GM23338 (cell line): ENCODE measurements around the gene EXOSC5. TPM values are rescaled to one million over a fixed set of nuclear protein-coding genes. Genes with fewer than 3 reads are reported as not detected.

Experiments
- ATAC-seq: fragments of 200-7000 bp; cut with Tn5 transposase; 3 replicates; pipeline ENCODE4 v1.9.1; 2020
- DNase-seq: peaks from one replicate; pipeline ENCODE4 v3.0.0-alpha.2; 2015; ENCODE audit warnings: low spot score
- H2AFZ ChIP-seq: fragments of 200-600 bp; sonication (generic); 2 replicates; pipeline ENCODE4 v1.8.0; 2016; ENCODE audit warnings: antibody characterized with exemption, mild to moderate bottlenecking, moderate library complexity
- H3F3A ChIP-seq: fragments of 200-600 bp; sonication (generic); replicated peaks from 2 replicates; pipeline ENCODE4 v1.8.0; 2017; ENCODE audit warnings: antibody characterized with exemption, mixed run types, low read depth
- H3K27ac ChIP-seq: fragments of 200-600 bp; sonication (generic); 2 replicates; pipeline ENCODE4 v1.6.1; 2016; ENCODE audit warnings: low read depth
- H3K27me3 ChIP-seq: fragments of 200-600 bp; sonication (generic); 2 replicates; pipeline ENCODE4 v1.8.0; 2016; ENCODE audit warnings: mild to moderate bottlenecking, mixed run types, moderate library complexity; ENCODE audit not compliant: insufficient read depth
- H3K36me3 ChIP-seq: fragments of 200-600 bp; sonication (generic); 2 replicates; pipeline ENCODE4 v1.8.0; 2016; ENCODE audit warnings: mild to moderate bottlenecking; ENCODE audit not compliant: insufficient read depth
- H3K4me1 ChIP-seq: fragments of 200-600 bp; sonication (generic); 2 replicates; pipeline ENCODE4 v1.8.0; 2016; ENCODE audit warnings: mild to moderate bottlenecking, moderate library complexity; ENCODE audit not compliant: insufficient read depth
- H3K4me2 ChIP-seq: fragments of 200-600 bp; sonication (generic); 2 replicates; pipeline ENCODE4 v1.7.1; 2017; ENCODE audit warnings: mixed run types
- H3K4me3 ChIP-seq: fragments of 200-600 bp; sonication (generic); 2 replicates; pipeline ENCODE4 v1.6.1; 2016; ENCODE audit warnings: mixed run types
- H3K79me2 ChIP-seq: fragments of 200-600 bp; sonication (generic); replicated peaks from 2 replicates; pipeline ENCODE4 v1.8.0; 2017; ENCODE audit warnings: mild to moderate bottlenecking; ENCODE audit not compliant: insufficient read depth
- H3K9me2 ChIP-seq: fragments of 200-600 bp; sonication (generic); 2 replicates; pipeline ENCODE4 v1.8.0; 2017; ENCODE audit not compliant: insufficient read depth
- H4K20me1 ChIP-seq: fragments of 200-600 bp; sonication (generic); replicated peaks from 2 replicates; pipeline ENCODE4 v1.8.0; 2017; ENCODE audit warnings: mild to moderate bottlenecking; ENCODE audit not compliant: insufficient read depth
- H3K27ac Mint-ChIP-seq: 2 replicates; pipeline ENCODE4 v1.8.0; 2020; ENCODE audit warnings: inconsistent platforms, mild to moderate bottlenecking, moderate library complexity, mixed read lengths
- H3K27me3 Mint-ChIP-seq: 3 replicates; pipeline ENCODE4 v1.8.0; 2022; ENCODE audit warnings: low read depth, mild to moderate bottlenecking, moderate library complexity, mixed read lengths, inconsistent platforms; ENCODE audit not compliant: insufficient read depth, poor library complexity
- H3K36me3 Mint-ChIP-seq: 3 replicates; pipeline ENCODE4 v1.8.0; 2021; ENCODE audit warnings: low read depth, mild to moderate bottlenecking, inconsistent platforms, moderate library complexity, mixed read lengths
- H3K4me1 Mint-ChIP-seq: 3 replicates; pipeline ENCODE4 v1.8.0; 2020; ENCODE audit warnings: mild to moderate bottlenecking, inconsistent platforms, mixed read lengths
- H3K4me3 Mint-ChIP-seq: 3 replicates; pipeline ENCODE4 v1.8.0; 2021; ENCODE audit warnings: moderate library complexity, mild to moderate bottlenecking, inconsistent platforms, mixed read lengths
- H3K9me3 Mint-ChIP-seq: 3 replicates; pipeline ENCODE4 v1.8.0; 2020; ENCODE audit warnings: moderate library complexity, mild to moderate bottlenecking, inconsistent platforms, mixed read lengths
- ETS1 ChIP-seq: IDR thresholded peaks from 2 replicates; pipeline ENCODE4 v1.6.1; 2016; ENCODE audit warnings: antibody characterized with exemption
- EZH2phosphoT487 ChIP-seq: fragments of 200-600 bp; sonication (generic); IDR thresholded peaks from one replicate; pipeline ENCODE4 v1.8.1; 2018; ENCODE audit warnings: antibody characterized with exemption; ENCODE audit not compliant: unreplicated experiment
- JUNB ChIP-seq: IDR thresholded peaks from one replicate; pipeline ENCODE4 v1.6.1; 2016; ENCODE audit warnings: antibody characterized with exemption; ENCODE audit not compliant: unreplicated experiment
- POLR2AphosphoS5 ChIP-seq: IDR thresholded peaks from 2 replicates; pipeline ENCODE4 v1.6.1; 2016; ENCODE audit warnings: antibody characterized with exemption, low read depth
- STAT1 ChIP-seq: IDR thresholded peaks from one replicate; pipeline ENCODE4 v1.6.1; 2016; ENCODE audit warnings: antibody characterized with exemption; ENCODE audit not compliant: unreplicated experiment
- ZNF114 ChIP-seq: fragments of 250-450 bp; sonication (Bioruptor Pico); IDR thresholded peaks from 2 replicates; pipeline ENCODE4 v1.5.0; 2020; ENCODE audit warnings: mild to moderate bottlenecking, moderate library complexity
- polyA plus RNA-seq: library from polyadenylated mRNA; unstranded; fragments of >200 nt; fragmentation: Nextera tagmentation; extraction: Ambion mirVana; gene quantifications from 2 replicates; pipeline ENCODE4 v1.2.1, GENCODE V29; 2016
- total RNA-seq: library from RNA; depleted of rRNA; stranded (reverse); fragments of >200 nt; shearing (Covaris generic); gene quantifications from 2 replicates; pipeline ENCODE4 v1.2.3, GENCODE V29; 2014
- TF ChIP-seq, protein P1 (sequence below): fragments of 250-450 bp; sonication (Bioruptor Pico); IDR thresholded peaks from 2 replicates; pipeline ENCODE4 v1.5.0; 2020; ENCODE audit warnings: mild to moderate bottlenecking, moderate library complexity
- TF ChIP-seq, protein P2 (sequence below): IDR thresholded peaks from one replicate; pipeline ENCODE4 v1.6.1; 2018; ENCODE audit warnings: antibody characterized with exemption; ENCODE audit not compliant: unreplicated experiment

Gene EXOSC5
- total and polyA plus RNA-seq, 2 experiments from 2014 or later = 65.1 to 125 TPM

GRCh38 chr19:41403181-41403970 is 6.2 kb upstream of the EXOSC5 start (continued):
- TF ChIP-seq, protein P1, sequence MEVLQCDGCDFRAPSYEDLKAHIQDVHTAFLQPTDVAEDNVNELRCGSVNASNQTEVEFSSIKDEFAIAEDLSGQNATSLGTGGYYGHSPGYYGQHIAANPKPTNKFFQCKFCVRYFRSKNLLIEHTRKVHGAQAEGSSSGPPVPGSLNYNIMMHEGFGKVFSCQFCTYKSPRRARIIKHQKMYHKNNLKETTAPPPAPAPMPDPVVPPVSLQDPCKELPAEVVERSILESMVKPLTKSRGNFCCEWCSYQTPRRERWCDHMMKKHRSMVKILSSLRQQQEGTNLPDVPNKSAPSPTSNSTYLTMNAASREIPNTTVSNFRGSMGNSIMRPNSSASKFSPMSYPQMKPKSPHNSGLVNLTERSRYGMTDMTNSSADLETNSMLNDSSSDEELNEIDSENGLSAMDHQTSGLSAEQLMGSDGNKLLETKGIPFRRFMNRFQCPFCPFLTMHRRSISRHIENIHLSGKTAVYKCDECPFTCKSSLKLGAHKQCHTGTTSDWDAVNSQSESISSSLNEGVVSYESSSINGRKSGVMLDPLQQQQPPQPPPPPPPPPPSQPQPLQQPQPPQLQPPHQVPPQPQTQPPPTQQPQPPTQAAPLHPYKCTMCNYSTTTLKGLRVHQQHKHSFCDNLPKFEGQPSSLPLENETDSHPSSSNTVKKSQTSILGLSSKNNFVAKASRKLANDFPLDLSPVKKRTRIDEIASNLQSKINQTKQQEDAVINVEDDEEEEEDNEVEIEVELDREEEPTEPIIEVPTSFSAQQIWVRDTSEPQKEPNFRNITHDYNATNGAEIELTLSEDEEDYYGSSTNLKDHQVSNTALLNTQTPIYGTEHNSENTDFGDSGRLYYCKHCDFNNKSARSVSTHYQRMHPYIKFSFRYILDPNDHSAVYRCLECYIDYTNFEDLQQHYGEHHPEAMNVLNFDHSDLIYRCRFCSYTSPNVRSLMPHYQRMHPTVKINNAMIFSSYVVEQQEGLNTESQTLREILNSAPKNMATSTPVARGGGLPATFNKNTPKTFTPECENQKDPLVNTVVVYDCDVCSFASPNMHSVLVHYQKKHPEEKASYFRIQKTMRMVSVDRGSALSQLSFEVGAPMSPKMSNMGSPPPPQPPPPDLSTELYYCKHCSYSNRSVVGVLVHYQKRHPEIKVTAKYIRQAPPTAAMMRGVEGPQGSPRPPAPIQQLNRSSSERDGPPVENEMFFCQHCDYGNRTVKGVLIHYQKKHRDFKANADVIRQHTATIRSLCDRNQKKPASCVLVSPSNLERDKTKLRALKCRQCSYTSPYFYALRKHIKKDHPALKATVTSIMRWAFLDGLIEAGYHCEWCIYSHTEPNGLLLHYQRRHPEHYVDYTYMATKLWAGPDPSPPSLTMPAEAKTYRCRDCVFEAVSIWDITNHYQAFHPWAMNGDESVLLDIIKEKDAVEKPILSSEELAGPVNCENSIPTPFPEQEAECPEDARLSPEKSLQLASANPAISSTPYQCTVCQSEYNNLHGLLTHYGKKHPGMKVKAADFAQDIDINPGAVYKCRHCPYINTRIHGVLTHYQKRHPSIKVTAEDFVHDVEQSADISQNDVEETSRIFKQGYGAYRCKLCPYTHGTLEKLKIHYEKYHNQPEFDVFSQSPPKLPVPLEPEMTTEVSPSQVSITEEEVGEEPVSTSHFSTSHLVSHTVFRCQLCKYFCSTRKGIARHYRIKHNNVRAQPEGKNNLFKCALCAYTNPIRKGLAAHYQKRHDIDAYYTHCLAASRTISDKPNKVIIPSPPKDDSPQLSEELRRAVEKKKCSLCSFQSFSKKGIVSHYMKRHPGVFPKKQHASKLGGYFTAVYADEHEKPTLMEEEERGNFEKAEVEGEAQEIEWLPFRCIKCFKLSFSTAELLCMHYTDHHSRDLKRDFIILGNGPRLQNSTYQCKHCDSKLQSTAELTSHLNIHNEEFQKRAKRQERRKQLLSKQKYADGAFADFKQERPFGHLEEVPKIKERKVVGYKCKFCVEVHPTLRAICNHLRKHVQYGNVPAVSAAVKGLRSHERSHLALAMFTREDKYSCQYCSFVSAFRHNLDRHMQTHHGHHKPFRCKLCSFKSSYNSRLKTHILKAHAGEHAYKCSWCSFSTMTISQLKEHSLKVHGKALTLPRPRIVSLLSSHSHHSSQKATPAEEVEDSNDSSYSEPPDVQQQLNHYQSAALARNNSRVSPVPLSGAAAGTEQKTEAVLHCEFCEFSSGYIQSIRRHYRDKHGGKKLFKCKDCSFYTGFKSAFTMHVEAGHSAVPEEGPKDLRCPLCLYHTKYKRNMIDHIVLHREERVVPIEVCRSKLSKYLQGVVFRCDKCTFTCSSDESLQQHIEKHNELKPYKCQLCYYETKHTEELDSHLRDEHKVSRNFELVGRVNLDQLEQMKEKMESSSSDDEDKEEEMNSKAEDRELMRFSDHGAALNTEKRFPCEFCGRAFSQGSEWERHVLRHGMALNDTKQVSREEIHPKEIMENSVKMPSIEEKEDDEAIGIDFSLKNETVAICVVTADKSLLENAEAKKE (CRISPR knock-in tag) = no peak

- Mint-ChIP-seq H3K4me3 (no peak overlapping the region), H3K4me1 (peaks cover 11% of the 10 kb centered on the region)
- no peak for TF ChIP-seq EZH2phosphoT487
- TF ChIP-seq STAT1 = no peak
- TF ChIP-seq JUNB = no peak
- no peak for TF ChIP-seq POLR2AphosphoS5
- TF ChIP-seq, protein P2, sequence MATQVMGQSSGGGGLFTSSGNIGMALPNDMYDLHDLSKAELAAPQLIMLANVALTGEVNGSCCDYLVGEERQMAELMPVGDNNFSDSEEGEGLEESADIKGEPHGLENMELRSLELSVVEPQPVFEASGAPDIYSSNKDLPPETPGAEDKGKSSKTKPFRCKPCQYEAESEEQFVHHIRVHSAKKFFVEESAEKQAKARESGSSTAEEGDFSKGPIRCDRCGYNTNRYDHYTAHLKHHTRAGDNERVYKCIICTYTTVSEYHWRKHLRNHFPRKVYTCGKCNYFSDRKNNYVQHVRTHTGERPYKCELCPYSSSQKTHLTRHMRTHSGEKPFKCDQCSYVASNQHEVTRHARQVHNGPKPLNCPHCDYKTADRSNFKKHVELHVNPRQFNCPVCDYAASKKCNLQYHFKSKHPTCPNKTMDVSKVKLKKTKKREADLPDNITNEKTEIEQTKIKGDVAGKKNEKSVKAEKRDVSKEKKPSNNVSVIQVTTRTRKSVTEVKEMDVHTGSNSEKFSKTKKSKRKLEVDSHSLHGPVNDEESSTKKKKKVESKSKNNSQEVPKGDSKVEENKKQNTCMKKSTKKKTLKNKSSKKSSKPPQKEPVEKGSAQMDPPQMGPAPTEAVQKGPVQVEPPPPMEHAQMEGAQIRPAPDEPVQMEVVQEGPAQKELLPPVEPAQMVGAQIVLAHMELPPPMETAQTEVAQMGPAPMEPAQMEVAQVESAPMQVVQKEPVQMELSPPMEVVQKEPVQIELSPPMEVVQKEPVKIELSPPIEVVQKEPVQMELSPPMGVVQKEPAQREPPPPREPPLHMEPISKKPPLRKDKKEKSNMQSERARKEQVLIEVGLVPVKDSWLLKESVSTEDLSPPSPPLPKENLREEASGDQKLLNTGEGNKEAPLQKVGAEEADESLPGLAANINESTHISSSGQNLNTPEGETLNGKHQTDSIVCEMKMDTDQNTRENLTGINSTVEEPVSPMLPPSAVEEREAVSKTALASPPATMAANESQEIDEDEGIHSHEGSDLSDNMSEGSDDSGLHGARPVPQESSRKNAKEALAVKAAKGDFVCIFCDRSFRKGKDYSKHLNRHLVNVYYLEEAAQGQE = no peak
- no peak for TF ChIP-seq ZNF114
- TF ChIP-seq ETS1 = no peak
Measured at GRCh38 chr19:41402010-41402409, 4.9 kb upstream of the EXOSC5 start.

More at GRCh38 chr19:41402010-41402409, 4.9 kb upstream of the EXOSC5 start:
- ATAC-seq (no peak), DNase-seq (no peak)
- Mint-ChIP-seq H3K36me3 (peaks cover 3% of the 10 kb centered on the region; the same call in 2 of the 3 replicates), H3K27me3 (peaks cover 4% of the 10 kb centered on the region), H3K9me3 (no peaks in the 10 kb centered on the region), H3K27ac (no peak overlapping the region)
- Histone ChIP-seq H3K36me3 (no peaks in the 10 kb centered on the region), H2AFZ (no peak overlapping the region), H3K79me2 (peaks cover 16% of the 10 kb centered on the region), H3F3A (no peaks in the 10 kb centered on the region), H3K27ac (no peak overlapping the region), H3K4me2 (no peak overlapping the region), H3K27me3 (no peaks in the 10 kb centered on the region), H3K4me1 (0 out of 2 replicates have a peak, but pooled peaks cover 5% of the 10 kb centered on the region), H4K20me1 (peaks cover 3% of the 10 kb centered on the region), H3K9me2 (no peaks in the 10 kb centered on the region), H3K4me3 (no peak overlapping the region)
